GM12864 (cell line): ENCODE results near the gene HOXA11.
A peak's percentile ranks its signal among the peaks of the same experiment; 100 is the strongest.

Source experiments
- DNase-seq: peaks from one replicate; pipeline ENCODE4 v3.0.0-alpha.2; 2011; ENCODE audit warnings: low read depth
- H3K4me3 ChIP-seq: 2 replicates; pipeline ENCODE4 v1.5.1; 2011; ENCODE audit warnings: mild to moderate bottlenecking, low read depth, low read length, control low read depth
- CTCF ChIP-seq: IDR thresholded peaks from 2 replicates; pipeline ENCODE4 v1.5.1; 2011; ENCODE audit warnings: low read depth, mild to moderate bottlenecking, moderate library complexity, low read length, control low read depth, inconsistent platforms; ENCODE audit errors: missing control alignments

Gene HOXA11

GRCh38 chr7:27163288-27164044 is 21.6 kb downstream of the HOXA11 start:
- no peak overlapping the region for H3K4me3 ChIP-seq
- DNase-seq: no peak
- no peak for TF ChIP-seq CTCF

GRCh38 chr7:27162561-27163287 is 22.3 kb downstream of the HOXA11 start:
- no peak for DNase-seq
- TF ChIP-seq CTCF: no peak
- H3K4me3 ChIP-seq: no peak overlapping the region

- DNase-seq: no peak
- H3K4me3 ChIP-seq: no peak overlapping the region
- TF ChIP-seq CTCF: no peak
These were observed 23.1 kb downstream of the HOXA11 start for GRCh38 chr7:27161721-27162560.

GRCh38 chr7:27161214-27161720 is 23.8 kb downstream of the HOXA11 start:
- DNase-seq: no peak
- TF ChIP-seq CTCF: no peak
- peak overlapping the region; percentile 63; the same call in 1 of the 2 replicates for H3K4me3 ChIP-seq

- peak; percentile 51 for DNase-seq
- TF ChIP-seq CTCF: peak; percentile 98
- peak overlapping the region; percentile 63 for H3K4me3 ChIP-seq
These were observed 24.4 kb downstream of the HOXA11 start for GRCh38 chr7:27160546-27161213.

GRCh38 chr7:27160145-27160545 is 24.9 kb downstream of the HOXA11 start:
- H3K4me3 ChIP-seq: peak overlapping the region; percentile 63; the same call in 1 of the 2 replicates
- TF ChIP-seq CTCF: no peak
- no peak for DNase-seq
